Trophoblast cell (in vitro differentiated cells and primary cell): Measurements from ENCODE around the gene PEX11B.

Source experiments
- DNase-seq, 2 donors: peaks; one replicate each; pipeline ENCODE4 v3.0.0-alpha.2; 2016
- H2AFZ ChIP-seq: 2 replicates; pipeline ENCODE4 v1.6.1; 2013; ENCODE audit warnings: low read length, moderate library complexity, mild to moderate bottlenecking; ENCODE audit not compliant: insufficient read depth, poor library complexity
- H2AK5ac ChIP-seq: 2 replicates; pipeline ENCODE4 v1.6.1; 2013; ENCODE audit warnings: mild to moderate bottlenecking, low read length
- H2BK120ac ChIP-seq: 2 replicates; pipeline ENCODE4 v1.6.1; 2013; ENCODE audit warnings: low read length, mild to moderate bottlenecking, moderate library complexity; ENCODE audit not compliant: insufficient read depth, poor library complexity
- H2BK12ac ChIP-seq: 2 replicates; pipeline ENCODE4 v1.6.1; 2013; ENCODE audit warnings: mild to moderate bottlenecking, low read length, moderate library complexity
- H2BK5ac ChIP-seq: 2 replicates; pipeline ENCODE4 v1.6.1; 2013; ENCODE audit warnings: low read length, low read depth, moderate library complexity, mild to moderate bottlenecking; ENCODE audit not compliant: poor library complexity
- H3K14ac ChIP-seq: 2 replicates; pipeline ENCODE4 v1.6.1; 2013; ENCODE audit warnings: mild to moderate bottlenecking, low read length
- H3K18ac ChIP-seq: 2 replicates; pipeline ENCODE4 v1.6.1; 2013; ENCODE audit warnings: mild to moderate bottlenecking, low read length
- H3K23ac ChIP-seq: 2 replicates; pipeline ENCODE4 v1.6.1; 2013; ENCODE audit warnings: low read length
- H3K27ac ChIP-seq: 2 replicates; pipeline ENCODE4 v1.5.1; 2013; ENCODE audit warnings: low read depth, mild to moderate bottlenecking, inconsistent platforms, low read length, moderate library complexity
- H3K27me3 ChIP-seq: 2 replicates; pipeline ENCODE4 v1.6.1; 2013; ENCODE audit warnings: inconsistent platforms, mild to moderate bottlenecking, low read length, moderate library complexity; ENCODE audit not compliant: insufficient read depth
- H3K36me3 ChIP-seq, 2 experiments: 1 replicate in 1 of 2; 2 replicates in 1 of 2; pipeline ENCODE4 v1.6.1; 2013; ENCODE audit warnings: low read length in 2 of 2, mild to moderate bottlenecking in 2 of 2, moderate library complexity in 1 of 2; ENCODE audit not compliant: insufficient read depth in 2 of 2, control insufficient read depth in 1 of 2
- H3K4ac ChIP-seq: 2 replicates; pipeline ENCODE4 v1.6.1; 2013; ENCODE audit warnings: low read depth, mild to moderate bottlenecking, low read length, moderate library complexity
- H3K4me1 ChIP-seq, 2 experiments: 1 replicate in 1 of 2; 2 replicates in 1 of 2; pipeline ENCODE4 v1.6.1; 2013; ENCODE audit warnings: low read length in 2 of 2, mild to moderate bottlenecking in 2 of 2, moderate library complexity in 1 of 2; ENCODE audit not compliant: insufficient read depth in 2 of 2, control insufficient read depth in 1 of 2
- H3K4me2 ChIP-seq: 2 replicates; pipeline ENCODE4 v1.6.1; 2013; ENCODE audit warnings: inconsistent platforms, mild to moderate bottlenecking, low read length, moderate library complexity
- H3K4me3 ChIP-seq: 2 replicates; pipeline ENCODE4 v1.5.1; 2013; ENCODE audit warnings: mild to moderate bottlenecking, low read depth, low read length, inconsistent platforms
- H3K79me1 ChIP-seq: one replicate; pipeline ENCODE4 v1.6.1; 2013; ENCODE audit warnings: low read length
- H3K79me2 ChIP-seq: 2 replicates; pipeline ENCODE4 v1.6.1; 2013; ENCODE audit warnings: low read length, mild to moderate bottlenecking; ENCODE audit not compliant: control insufficient read depth, insufficient read depth, poor library complexity
- H3K9ac ChIP-seq: 2 replicates; pipeline ENCODE4 v1.6.1; 2013; ENCODE audit warnings: mild to moderate bottlenecking, low read length
- H3K9me3 ChIP-seq: 2 replicates; pipeline ENCODE4 v1.6.1; 2013; ENCODE audit warnings: low read depth, mild to moderate bottlenecking, control low read depth, inconsistent platforms, low read length; ENCODE audit not compliant: insufficient read depth
- H4K12ac ChIP-seq: 2 replicates; pipeline ENCODE4 v1.6.1; 2013; ENCODE audit warnings: low read depth, mild to moderate bottlenecking, low read length, moderate library complexity
- H4K8ac ChIP-seq: 2 replicates; pipeline ENCODE4 v1.6.1; 2013; ENCODE audit warnings: low read depth, mild to moderate bottlenecking, low read length, moderate library complexity
- H4K91ac ChIP-seq: one replicate; pipeline ENCODE4 v1.6.1; 2013; ENCODE audit warnings: low read depth, mild to moderate bottlenecking, low read length, moderate library complexity
- WGBS: extraction: QIAGEN DNeasy Blood & Tissue Kit; methylation state at CpG from one replicate; pipeline ENCODE4 v1.1.7; 2013; ENCODE audit warnings: missing lambda C conversion rate; ENCODE audit not compliant: insufficient read length, insufficient coverage; ENCODE audit errors: extremely low coverage; 5-methylcytosine and 5-hydroxymethylcytosine counted together

PEX11B gene

GRCh38 chr1:145877923-145878486 is 40.5 kb downstream of the PEX11B start:
- Histone ChIP-seq H3K4me3 (no peak overlapping the region), H3K4ac (no peak overlapping the region), H3K9ac (no peak overlapping the region), H3K27ac (no peak overlapping the region), H3K4me2 (no peak overlapping the region), H3K23ac (no peak overlapping the region), H3K79me1 (peaks cover 2% of the 10 kb centered on the region), H3K36me3 (no peaks in the 10 kb centered on the region), H2BK12ac (no peak overlapping the region), H4K8ac (no peak overlapping the region), H2BK120ac (no peak overlapping the region), H3K9me3 (peaks cover 1% of the 10 kb centered on the region), H3K18ac (no peak overlapping the region), H3K79me2 (no peaks in the 10 kb centered on the region), H4K91ac (no peak overlapping the region), H2AFZ (no peak overlapping the region), H2AK5ac (no peak overlapping the region), H4K12ac (no peak overlapping the region), H2BK5ac (no peak overlapping the region), H3K27me3 (no peaks in the 10 kb centered on the region), H3K4me1 (peaks cover 10 to 20% of the 10 kb centered on the region in 2 experiments), H3K14ac (no peak overlapping the region)
- DNase-seq: peak in 1 of 2 donors; percentile 17
- no CpG with 5 or more reads among the region's 7 CpGs for WGBS

GRCh38 chr1:145874646-145875045 is 43.9 kb downstream of the PEX11B start:
- H3K27me3 ChIP-seq: peaks cover 15% of the 10 kb centered on the region
- no peak overlapping the region for H3K14ac ChIP-seq
- no peaks in the 10 kb centered on the region for H3K79me2 ChIP-seq
- H3K23ac ChIP-seq: no peak overlapping the region
- no peak overlapping the region for H2AK5ac ChIP-seq
- H3K9me3 ChIP-seq: peaks cover 4% of the 10 kb centered on the region
- no peak overlapping the region for H4K12ac ChIP-seq
- H2AFZ ChIP-seq: no peak overlapping the region
- H4K8ac ChIP-seq: no peak overlapping the region
- peaks cover under 1% of the 10 kb centered on the region for H3K79me1 ChIP-seq
- no peak overlapping the region for H3K4me3 ChIP-seq
- no peak overlapping the region for H3K27ac ChIP-seq
- H3K4me2 ChIP-seq: no peak overlapping the region
- H3K4ac ChIP-seq: no peak overlapping the region
- no peak overlapping the region for H2BK5ac ChIP-seq
- no peak for DNase-seq
- H4K91ac ChIP-seq: no peak overlapping the region
- H3K9ac ChIP-seq: no peak overlapping the region
- H3K18ac ChIP-seq: no peak overlapping the region
- no peak overlapping the region for H2BK120ac ChIP-seq
- WGBS: no CpG with 5 or more reads among the region's 12 CpGs
- no peak overlapping the region for H2BK12ac ChIP-seq
- no peaks in the 10 kb centered on the region for H3K36me3 ChIP-seq
- H3K4me1 ChIP-seq: peaks cover 11 to 21% of the 10 kb centered on the region in 2 experiments

GRCh38 chr1:145871994-145872924 is 46.3 kb downstream of the PEX11B start:
- no peak overlapping the region for H3K4me3 ChIP-seq
- no peak overlapping the region for H3K27ac ChIP-seq
- no peak overlapping the region for H3K18ac ChIP-seq
- H2BK120ac ChIP-seq: no peak overlapping the region
- H3K79me2 ChIP-seq: no peaks in the 10 kb centered on the region
- peaks cover 4 to 6% of the 10 kb centered on the region in 2 experiments for H3K4me1 ChIP-seq
- H3K4ac ChIP-seq: no peak overlapping the region
- H2BK5ac ChIP-seq: no peak overlapping the region
- no peak for DNase-seq
- H3K23ac ChIP-seq: no peak overlapping the region
- peak overlapping the region; percentile 59 for H2AFZ ChIP-seq
- H3K14ac ChIP-seq: no peak overlapping the region
- H4K8ac ChIP-seq: peak overlapping the region; percentile 72
- WGBS: no CpG with 5 or more reads among the region's 47 CpGs
- no peaks in the 10 kb centered on the region for H3K36me3 ChIP-seq
- H3K9me3 ChIP-seq: peaks cover 4% of the 10 kb centered on the region
- no peak overlapping the region for H2AK5ac ChIP-seq
- H4K12ac ChIP-seq: peak overlapping the region; percentile 31
- H3K79me1 ChIP-seq: no peaks in the 10 kb centered on the region
- peak overlapping the region; percentile 71 for H3K4me2 ChIP-seq
- no peak overlapping the region for H4K91ac ChIP-seq
- no peak overlapping the region for H2BK12ac ChIP-seq
- H3K9ac ChIP-seq: no peak overlapping the region
- peaks cover 15% of the 10 kb centered on the region for H3K27me3 ChIP-seq

GRCh38 chr1:145868232-145868631 is 50.3 kb downstream of the PEX11B start:
- H3K79me1 ChIP-seq: no peaks in the 10 kb centered on the region
- no CpG with 5 or more reads among the region's 4 CpGs for WGBS
- peaks cover 15% of the 10 kb centered on the region for H3K27me3 ChIP-seq
- H2AFZ ChIP-seq: no peak overlapping the region
- H3K79me2 ChIP-seq: no peaks in the 10 kb centered on the region
- no peaks in the 10 kb centered on the region for H3K36me3 ChIP-seq
- H2BK5ac ChIP-seq: no peak overlapping the region
- H4K12ac ChIP-seq: no peak overlapping the region
- H3K27ac ChIP-seq: no peak overlapping the region
- H3K4me2 ChIP-seq: no peak overlapping the region
- H2BK12ac ChIP-seq: no peak overlapping the region
- no peak for DNase-seq
- no peak overlapping the region for H4K8ac ChIP-seq
- no peak overlapping the region for H3K18ac ChIP-seq
- no peak overlapping the region for H3K23ac ChIP-seq
- no peak overlapping the region for H3K4me3 ChIP-seq
- H3K9me3 ChIP-seq: peaks cover 4% of the 10 kb centered on the region
- no peak overlapping the region for H4K91ac ChIP-seq
- peaks cover 4 to 6% of the 10 kb centered on the region in 2 experiments for H3K4me1 ChIP-seq
- no peak overlapping the region for H3K4ac ChIP-seq
- H2AK5ac ChIP-seq: no peak overlapping the region
- H3K14ac ChIP-seq: no peak overlapping the region
- H3K9ac ChIP-seq: no peak overlapping the region
- H2BK120ac ChIP-seq: no peak overlapping the region
